MV-4-11 (cell line): ENCODE measurements around the gene CDC40.
A peak's percentile ranks its signal among the peaks of the same experiment; 100 is the strongest.

ENCODE experiments used
- DNase-seq: peaks from one replicate; lab custom pipeline; 2025; lab: John Stamatoyannopoulos, UW

CDC40 gene

GRCh38 chr6:110180228-110181008 lies at the start of gene CDC40:
TSS of gene CDC40 (plus strand) at chr6:110180427. CDS start at chr6:110180445, 18 bp downstream.
- DNase-seq: no peak

- DNase-seq: no peak
These were observed 42.0 kb upstream of the CDC40 start for GRCh38 chr6:110137924-110138887.

- DNase-seq: no peak
These were observed 41.2 kb upstream of the CDC40 start for GRCh38 chr6:110139052-110139451.

GRCh38 chr6:110140650-110141049 lies 39.6 kb upstream of the CDC40 start:
- no peak for DNase-seq

GRCh38 chr6:110147870-110148269 lies 32.4 kb upstream of the CDC40 start:
- DNase-seq: peak; percentile 68

GRCh38 chr6:110158479-110158878 lies 21.7 kb upstream of the CDC40 start:
- DNase-seq: no peak

- DNase-seq: no peak
These were observed 10.1 kb upstream of the CDC40 start for GRCh38 chr6:110170081-110170480.

- no peak for DNase-seq
These were observed 6.6 kb upstream of the CDC40 start for GRCh38 chr6:110173506-110174132.

GRCh38 chr6:110178626-110179405 lies 1.4 kb upstream of the CDC40 start:
- DNase-seq: peak; percentile 17

- peak; percentile 93 for DNase-seq
These were observed 610 bp upstream of the CDC40 start, which contains the start of gene WASF1 for GRCh38 chr6:110179406-110180227. TSS of gene WASF1 (minus strand) at chr6:110179670. CDS start at chr6:110127601, 52,069 bp downstream.

- peak; percentile 79 for DNase-seq
These were observed 1.2 kb downstream of the CDC40 start for GRCh38 chr6:110181131-110182030.

- DNase-seq: no peak
These were observed 3.2 kb downstream of the CDC40 start for GRCh38 chr6:110183292-110183885.

GRCh38 chr6:110185879-110186278 lies 5.7 kb downstream of the CDC40 start:
- no peak for DNase-seq

- DNase-seq: no peak
These were observed 8.6 kb downstream of the CDC40 start for GRCh38 chr6:110188791-110189190.

GRCh38 chr6:110190726-110191125 lies 10.5 kb downstream of the CDC40 start:
- DNase-seq: no peak

GRCh38 chr6:110191477-110191876 lies 11.2 kb downstream of the CDC40 start:
- DNase-seq: no peak

- DNase-seq: no peak
These were observed 15.4 kb downstream of the CDC40 start for GRCh38 chr6:110195639-110196038.

GRCh38 chr6:110196874-110197273 lies 16.6 kb downstream of the CDC40 start:
- DNase-seq: no peak

GRCh38 chr6:110198561-110198960 lies 18.3 kb downstream of the CDC40 start:
- no peak for DNase-seq
